SH-SY5Y (cell line): ENCODE data around the gene RAB15.

ENCODE experiments used
- GATA2 ChIP-seq: IDR thresholded peaks from 2 replicates; pipeline ENCODE4 v1.6.1; 2011; ENCODE audit warnings: mild to moderate bottlenecking, low read depth, low read length
- GATA3 ChIP-seq: IDR thresholded peaks from 2 replicates; pipeline ENCODE4 v1.6.1; 2011; ENCODE audit warnings: low read depth, mild to moderate bottlenecking, low read length, moderate library complexity

DNA sequence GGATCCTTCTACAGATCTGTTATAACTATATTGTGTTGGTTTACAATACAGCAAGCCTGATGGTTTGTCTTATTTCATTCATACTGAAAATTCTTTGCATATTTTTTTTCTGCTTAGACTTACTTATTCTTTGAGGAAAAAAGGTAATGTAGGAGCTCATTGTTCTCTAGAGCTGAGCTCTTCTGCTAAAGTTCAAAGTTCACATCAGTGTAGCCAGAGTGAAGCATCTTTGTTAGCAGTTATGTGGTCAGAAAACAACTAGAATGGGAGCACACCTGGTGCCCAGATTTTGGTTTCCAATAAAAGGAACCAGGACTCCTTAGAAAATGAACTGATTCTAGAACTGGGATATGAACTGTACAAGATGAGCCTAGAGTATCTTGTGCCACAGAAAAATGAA is 39.9 kb downstream of the RAB15 start:
- no peak for TF ChIP-seq GATA3
- TF ChIP-seq GATA2: no peak
